ENCODE data around the gene KDR.

The KDR gene

GRCh38 chr4:55125087-55125721 is at the start of gene KDR:
Gene KDR, minus strand, starts transcription at chr4:55125595. Its CDS starts 302 bp downstream, at chr4:55125293.
- DNase-seq (ENCODE audit: low spot score), result peak; percentile 66

DNA sequence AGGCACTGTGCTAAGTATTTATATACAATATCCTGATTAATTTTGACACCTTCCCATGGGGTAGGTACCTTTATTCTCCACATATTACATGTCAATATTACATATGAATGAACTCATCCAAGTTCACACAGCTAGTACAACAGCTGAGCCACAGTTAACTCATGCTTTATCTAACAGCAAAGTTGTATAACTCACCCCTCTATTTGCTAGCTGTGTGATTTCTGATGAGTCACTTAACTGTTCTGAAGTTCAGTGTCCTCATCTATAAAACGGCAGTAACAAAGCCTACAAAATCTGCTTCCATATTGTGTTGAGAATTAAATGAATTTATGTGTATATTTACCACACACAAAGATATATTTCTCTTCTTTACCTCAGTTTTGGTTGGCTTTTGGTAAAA is 48.2 kb upstream of the KDR start:
- DNase-seq (ENCODE audit: low spot score), result peak; percentile 40

DNA sequence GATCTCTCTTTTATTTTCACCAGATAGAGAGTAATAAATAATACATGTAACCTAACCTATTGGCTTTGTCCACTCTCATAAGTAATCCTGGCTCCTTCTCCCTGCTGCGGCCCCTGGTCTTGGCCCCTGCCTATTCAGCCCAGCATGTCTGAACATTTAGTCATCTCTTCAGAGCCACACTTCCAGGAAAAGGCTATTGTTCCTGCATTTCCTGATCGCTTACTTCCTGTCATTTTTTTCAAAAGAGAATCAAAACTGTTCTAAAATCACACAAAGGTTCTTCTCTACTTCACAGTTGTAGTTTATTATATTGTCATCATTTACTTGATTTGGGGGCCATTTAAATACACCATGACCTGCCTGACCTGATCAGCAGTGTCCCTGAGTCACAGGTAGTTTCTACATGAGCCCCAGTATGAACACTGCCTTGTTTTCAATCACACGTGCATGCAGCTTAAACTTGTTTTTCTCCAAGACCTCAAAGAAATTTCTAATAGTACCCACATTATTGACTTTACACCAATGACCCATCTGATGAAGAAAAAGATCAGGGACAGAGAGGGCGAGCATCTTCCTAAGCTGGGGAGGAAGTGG is 47.4 kb upstream of the KDR start:
- no peak for DNase-seq (ENCODE audit: low spot score)

- DNase-seq (ENCODE audit: low spot score), result no peak
Measured at GRCh38 chr4:55170462-55170861, 45.1 kb upstream of the KDR start.

- no peak for DNase-seq (ENCODE audit: low spot score)
Measured at GRCh38 chr4:55169352-55169961, 44.1 kb upstream of the KDR start.

DNA sequence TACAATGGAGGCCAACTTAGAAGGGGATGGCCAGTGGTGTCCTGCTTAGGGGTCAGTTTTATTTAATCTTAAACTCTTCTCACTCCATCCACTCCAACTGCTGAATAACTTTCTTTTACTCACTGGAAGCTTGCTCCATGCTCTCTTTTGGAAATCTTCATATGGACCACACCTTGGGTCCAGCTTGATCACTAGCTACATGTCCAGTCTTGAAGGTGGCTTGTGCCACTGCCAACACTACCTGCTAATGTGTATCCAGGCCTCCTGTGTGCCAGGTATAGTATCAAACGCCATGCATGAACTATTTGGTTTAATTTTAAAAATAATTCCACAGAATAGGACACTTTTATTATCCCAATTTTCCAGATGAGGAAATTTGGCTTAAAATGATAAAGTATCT is 37.0 kb upstream of the KDR start:
- DNase-seq (ENCODE audit: low spot score), result no peak

- DNase-seq (ENCODE audit: low spot score), result no peak
Measured at GRCh38 chr4:55161739-55162138, 36.3 kb upstream of the KDR start.

GRCh38 chr4:55159851-55160250 is 34.5 kb upstream of the KDR start:
- DNase-seq (ENCODE audit: low spot score), result no peak

DNA sequence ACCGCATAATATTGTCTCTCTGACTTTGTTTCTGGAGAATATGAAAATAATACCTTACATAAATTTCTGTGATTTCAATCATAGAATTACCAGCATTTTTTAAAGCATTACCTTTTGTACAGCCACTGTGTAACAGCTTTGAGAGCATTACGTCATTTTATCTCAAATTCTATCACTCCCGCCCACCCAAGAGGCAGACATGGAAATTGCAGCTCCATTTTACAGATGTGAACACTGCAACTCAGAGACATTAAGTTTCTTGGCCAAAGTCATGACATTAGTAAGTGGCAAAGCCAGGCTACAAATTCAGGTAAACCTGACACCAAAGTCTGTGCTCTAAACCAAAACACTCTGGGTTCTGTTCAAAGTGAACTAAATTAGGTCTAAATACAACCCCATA is 33.6 kb upstream of the KDR start:
- DNase-seq (ENCODE audit: low spot score), result no peak

DNA sequence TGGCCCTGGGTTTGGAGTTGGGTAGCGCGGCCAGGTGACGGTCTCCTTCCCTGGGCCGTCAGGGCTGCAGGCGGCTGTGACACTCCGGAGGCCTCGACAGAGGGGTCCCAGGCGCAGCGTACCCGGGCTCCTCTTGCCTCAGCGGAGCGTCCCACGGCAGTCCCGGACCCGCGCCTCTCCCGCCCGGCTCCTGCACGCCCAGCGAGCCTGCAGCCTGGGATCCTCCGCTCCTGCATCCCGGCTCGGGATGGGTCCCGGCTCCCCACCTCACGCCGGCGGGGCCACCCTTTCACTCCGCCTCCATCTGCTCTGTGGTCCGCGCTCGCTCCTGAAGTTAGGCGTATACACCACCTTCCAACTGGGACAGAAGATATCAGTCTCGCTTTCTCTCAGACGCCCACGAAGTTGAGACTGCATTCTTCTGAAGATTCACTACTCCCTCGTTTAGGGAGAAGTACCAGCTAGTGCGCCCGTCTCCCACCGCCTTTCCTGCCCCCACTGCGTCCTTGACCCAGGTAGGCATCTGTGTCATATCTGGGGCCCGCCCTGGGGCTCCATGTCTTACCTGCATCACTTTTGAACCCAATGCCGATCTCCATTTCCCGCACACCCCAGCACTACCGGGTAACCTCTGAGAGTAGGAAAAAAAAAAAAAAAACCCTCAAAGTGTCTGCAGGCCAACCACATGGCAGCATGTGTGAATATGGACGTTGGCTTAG is 32.3 kb upstream of the KDR start:
- peak; percentile 29 for DNase-seq (ENCODE audit: low spot score)

- no peak for DNase-seq (ENCODE audit: low spot score)
Measured at GRCh38 chr4:55154933-55155332, 29.5 kb upstream of the KDR start.

DNA sequence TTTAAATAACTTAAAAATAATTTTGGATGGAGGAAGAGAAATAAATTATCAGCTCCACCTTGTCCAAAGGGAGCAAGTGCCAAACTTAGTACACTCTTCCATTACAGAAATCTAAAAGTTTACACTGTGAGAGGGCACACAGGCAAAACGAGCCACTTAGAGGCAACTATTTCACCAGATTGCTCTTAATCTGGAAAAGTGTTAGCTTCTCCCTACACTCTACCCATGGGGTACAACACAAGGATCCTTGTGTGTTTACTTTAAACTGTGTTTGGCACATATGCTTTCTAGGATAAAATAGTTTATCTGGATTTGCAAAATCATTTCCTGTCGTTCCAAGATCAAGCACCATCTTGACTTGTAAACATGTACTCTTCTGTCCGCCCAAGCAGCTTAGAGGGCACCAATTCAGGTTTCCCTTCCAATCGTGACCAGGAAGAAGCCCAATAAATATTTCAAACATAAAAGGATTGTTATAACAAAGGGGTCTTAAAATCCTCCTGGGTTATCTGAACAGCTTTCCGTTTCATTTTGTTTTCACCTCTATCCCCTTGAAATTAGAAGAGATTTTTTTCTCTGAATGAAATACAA is 29.0 kb upstream of the KDR start:
- DNase-seq (ENCODE audit: low spot score), result no peak

- DNase-seq (ENCODE audit: low spot score), result no peak
Measured at GRCh38 chr4:55143858-55144257, 18.5 kb upstream of the KDR start.

DNA sequence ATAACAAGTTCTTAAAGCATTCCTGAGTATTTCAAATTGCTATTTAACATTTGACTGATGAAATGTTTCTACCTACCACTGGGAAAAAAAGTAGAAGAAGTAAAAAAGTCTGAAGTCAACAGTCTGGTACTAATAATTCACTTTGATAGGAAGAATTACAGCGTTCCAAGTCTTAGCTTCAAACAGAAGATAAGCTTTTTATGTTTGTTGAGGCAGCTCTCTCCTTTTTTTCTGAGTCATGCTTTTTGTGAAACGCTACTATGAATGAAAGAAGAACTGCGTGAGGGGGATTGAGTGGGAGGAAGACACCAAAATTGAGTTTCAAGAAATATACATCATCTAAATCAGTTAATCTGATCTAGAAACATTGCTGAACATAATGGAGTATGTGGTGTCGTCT is 13.0 kb upstream of the KDR start:
- DNase-seq (ENCODE audit: low spot score), result no peak

DNA sequence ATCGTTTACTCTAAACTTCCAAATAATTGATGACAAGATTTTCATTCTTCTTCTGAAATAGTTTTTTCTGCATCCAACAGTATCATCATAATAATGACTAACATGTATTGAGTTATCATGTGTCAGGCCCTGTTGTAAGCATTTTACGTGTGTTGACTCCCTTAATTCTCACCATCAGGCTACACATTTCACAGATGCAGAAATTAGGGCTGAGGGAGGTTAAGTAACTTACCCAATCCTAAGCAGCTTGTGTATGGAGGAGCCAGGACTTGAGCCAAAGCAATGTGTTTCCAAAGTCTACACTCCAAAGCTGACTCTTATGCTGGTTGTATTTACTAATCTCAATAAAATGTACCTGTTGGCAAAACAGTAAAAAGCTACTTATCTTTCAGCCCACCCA is 11.2 kb upstream of the KDR start:
- DNase-seq (ENCODE audit: low spot score), result no peak

GRCh38 chr4:55133951-55134350 is 8.6 kb upstream of the KDR start:
- DNase-seq (ENCODE audit: low spot score), result no peak

GRCh38 chr4:55132775-55133174 is 7.4 kb upstream of the KDR start:
- DNase-seq (ENCODE audit: low spot score), result no peak

- DNase-seq (ENCODE audit: low spot score), result no peak
Measured at GRCh38 chr4:55127521-55127920, 2.1 kb upstream of the KDR start.

GRCh38 chr4:55127053-55127452 is 1.7 kb upstream of the KDR start:
- no peak for DNase-seq (ENCODE audit: low spot score)

DNA sequence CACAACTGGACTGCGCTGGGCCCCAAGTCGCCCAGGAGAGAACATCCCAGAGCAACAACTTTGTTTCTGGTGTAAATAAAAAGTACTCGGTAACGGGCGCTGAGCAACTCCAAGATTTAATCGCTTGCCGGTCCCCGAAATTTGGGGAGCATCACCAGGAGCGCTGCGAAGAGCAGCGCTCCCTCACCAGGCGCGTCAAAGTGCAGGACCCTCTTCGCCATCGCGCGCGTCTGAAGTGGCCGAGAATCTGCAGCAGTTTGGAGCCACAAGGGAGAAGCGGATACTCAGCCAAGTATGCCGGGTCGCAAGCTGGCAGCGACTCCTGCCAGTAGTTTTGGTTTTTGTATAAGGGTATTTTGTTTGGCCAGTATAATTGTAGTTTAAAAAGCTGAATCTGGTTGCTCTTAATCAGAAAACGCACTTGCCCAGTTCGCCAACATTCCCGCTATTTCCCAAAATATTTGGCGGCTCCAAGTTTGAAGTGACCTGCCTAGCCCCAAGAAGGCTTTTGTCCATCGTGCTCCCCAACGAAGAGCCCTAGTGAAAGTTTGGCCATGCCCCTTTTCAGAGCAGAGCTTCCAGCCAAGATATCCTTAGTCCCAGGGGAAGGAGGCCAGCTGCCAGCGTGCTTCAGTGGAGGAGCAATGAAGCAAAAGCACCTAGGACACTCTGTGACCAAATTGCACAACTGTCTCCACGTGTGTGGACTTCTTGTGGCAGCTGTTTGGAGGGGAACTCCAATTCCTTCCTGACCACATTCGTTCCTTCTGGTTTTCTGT is 557 bp upstream of the KDR start:
- DNase-seq (ENCODE audit: low spot score), result peak; percentile 33

GRCh38 chr4:55124322-55125076 is 896 bp downstream of the KDR start:
- DNase-seq (ENCODE audit: low spot score), result peak; percentile 18
